HEK293 (cell line): ENCODE measurements around the gene PTPRK.

Experiments used
- CTCF ChIA-PET: fragments of 350-600 bp; formaldehyde crosslinking; extraction: SDS; loops from one replicate; lab custom pipeline; 2021; ENCODE audit warnings: antibody characterized with exemption; lab: Yijun Ruan, JAX
- POLR2A ChIA-PET: fragments of 300-600 bp; formaldehyde crosslinking; extraction: SDS; loops from one replicate; lab custom pipeline; 2020; ENCODE audit warnings: antibody characterized with exemption, inconsistent platforms; lab: Yijun Ruan, JAX
- H3K27ac ChIP-seq: fragments of 200-500 bp; sonication (Bioruptor generic); 2 replicates; pipeline ENCODE4 v1.5.1; 2014; ENCODE audit warnings: low read depth, low read length, control low read depth, inconsistent platforms; ENCODE audit errors: extremely low read depth
- H3K36me3 ChIP-seq, 2 experiments: fragments of 200-500 bp in 1 of 2; sonication (Bioruptor generic) in 1 of 2; 1 replicate in 1 of 2; 2 replicates in 1 of 2; pipeline ENCODE4 v1.5.1; 2014 to 2017; ENCODE audit warnings: inconsistent platforms in 2 of 2, low read length in 2 of 2; ENCODE audit not compliant: control insufficient read depth in 2 of 2, insufficient read depth in 1 of 2
- H3K4me1 ChIP-seq: fragments of 200-500 bp; sonication (Bioruptor generic); 2 replicates; pipeline ENCODE4 v1.5.1; 2014; ENCODE audit warnings: mild to moderate bottlenecking, low read length, inconsistent platforms; ENCODE audit not compliant: control insufficient read depth, insufficient read depth
- H3K4me3 ChIP-seq: 2 replicates; pipeline ENCODE4 v1.5.1; 2011; ENCODE audit warnings: low read depth, mild to moderate bottlenecking, control low read depth, low read length, moderate library complexity
- H3K9me3 ChIP-seq: fragments of 200-500 bp; sonication (Bioruptor generic); 2 replicates; pipeline ENCODE4 v1.5.1; 2014; ENCODE audit warnings: low read depth, low read length, inconsistent platforms; ENCODE audit not compliant: control insufficient read depth, insufficient read depth
- SCRT2 ChIP-seq: fragments of 450-650 bp; formaldehyde crosslinking; IDR thresholded peaks from 2 replicates; pipeline ENCODE4 v1.5.1; 2016; ENCODE audit warnings: missing biosample characterization, missing genetic modification characterization
- WT1 ChIP-seq: fragments of 450-650 bp; formaldehyde crosslinking; IDR thresholded peaks from 2 replicates; pipeline ENCODE4 v1.5.1; 2016; ENCODE audit warnings: missing biosample characterization, missing genetic modification characterization
- ZBTB48 ChIP-seq: fragments of 450-650 bp; formaldehyde crosslinking; IDR thresholded peaks from 2 replicates; pipeline ENCODE4 v1.5.1; 2016; ENCODE audit warnings: missing biosample characterization, missing genetic modification characterization
- ZNF473 ChIP-seq: fragments of 450-650 bp; formaldehyde crosslinking; IDR thresholded peaks from 2 replicates; pipeline ENCODE4 v1.5.1; 2017; ENCODE audit warnings: missing biosample characterization, missing genetic modification characterization
- ZNF747 ChIP-seq: fragments of 450-650 bp; formaldehyde crosslinking; IDR thresholded peaks from 2 replicates; pipeline ENCODE4 v1.5.1; 2016; ENCODE audit warnings: missing biosample characterization, missing genetic modification characterization
- ZNF792 ChIP-seq: fragments of 450-650 bp; formaldehyde crosslinking; IDR thresholded peaks from 2 replicates; pipeline ENCODE4 v1.5.1; 2016; ENCODE audit warnings: missing biosample characterization, missing genetic modification characterization
- TF ChIP-seq, protein P1 (sequence below): fragments of 450-650 bp; formaldehyde crosslinking; IDR thresholded peaks from 2 replicates; pipeline ENCODE4 v1.5.1; 2017; ENCODE audit warnings: missing biosample characterization, mild to moderate bottlenecking, missing genetic modification characterization, moderate library complexity
- TF ChIP-seq, protein P2 (sequence below): fragments of 450-650 bp; formaldehyde crosslinking; IDR thresholded peaks from 2 replicates; pipeline ENCODE4 v1.5.1; 2017; ENCODE audit warnings: missing biosample characterization, missing genetic modification characterization
- TF ChIP-seq, protein P3 (sequence below): fragments of 450-650 bp; formaldehyde crosslinking; optimal IDR thresholded peaks from 2 replicates; pipeline ENCODE3; 2016; ENCODE audit warnings: missing biosample characterization, mild to moderate bottlenecking, missing genetic modification characterization
- TF ChIP-seq, protein P4 (sequence below): fragments of 450-650 bp; formaldehyde crosslinking; IDR thresholded peaks from 2 replicates; pipeline ENCODE4 v1.5.1; 2016; ENCODE audit warnings: missing biosample characterization, missing genetic modification characterization
- TF ChIP-seq, protein P5 (sequence below): fragments of 450-650 bp; formaldehyde crosslinking; IDR thresholded peaks from 2 replicates; pipeline ENCODE4 v1.5.1; 2016; ENCODE audit warnings: missing biosample characterization, missing genetic modification characterization
- TF ChIP-seq, protein P6 (sequence below): fragments of 450-650 bp; IDR thresholded peaks from 2 replicates; pipeline ENCODE4 v1.5.1; 2018; ENCODE audit warnings: missing biosample characterization, mild to moderate bottlenecking, missing genetic modification characterization

PTPRK gene

DNA sequence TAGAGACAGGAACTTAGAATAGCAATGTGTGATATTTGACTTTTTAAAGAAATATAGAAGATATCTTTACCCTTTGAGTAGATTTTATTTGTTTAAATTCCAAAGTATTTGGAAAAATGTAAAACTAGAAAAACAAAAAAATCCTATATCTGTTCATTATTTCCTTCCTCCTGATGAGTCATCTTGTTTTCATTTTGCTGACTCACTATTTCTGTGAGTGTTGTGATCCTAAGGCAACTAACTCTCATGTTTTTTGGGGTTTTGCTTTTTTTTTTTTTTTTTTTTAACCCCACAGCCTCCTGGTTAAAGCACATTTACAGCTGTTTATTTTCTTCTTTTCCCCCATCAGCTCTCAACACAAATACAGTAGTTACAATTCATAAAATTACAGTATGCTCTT is 581.7 kb downstream of the PTPRK start (continued):
- TF ChIP-seq, protein P1, sequence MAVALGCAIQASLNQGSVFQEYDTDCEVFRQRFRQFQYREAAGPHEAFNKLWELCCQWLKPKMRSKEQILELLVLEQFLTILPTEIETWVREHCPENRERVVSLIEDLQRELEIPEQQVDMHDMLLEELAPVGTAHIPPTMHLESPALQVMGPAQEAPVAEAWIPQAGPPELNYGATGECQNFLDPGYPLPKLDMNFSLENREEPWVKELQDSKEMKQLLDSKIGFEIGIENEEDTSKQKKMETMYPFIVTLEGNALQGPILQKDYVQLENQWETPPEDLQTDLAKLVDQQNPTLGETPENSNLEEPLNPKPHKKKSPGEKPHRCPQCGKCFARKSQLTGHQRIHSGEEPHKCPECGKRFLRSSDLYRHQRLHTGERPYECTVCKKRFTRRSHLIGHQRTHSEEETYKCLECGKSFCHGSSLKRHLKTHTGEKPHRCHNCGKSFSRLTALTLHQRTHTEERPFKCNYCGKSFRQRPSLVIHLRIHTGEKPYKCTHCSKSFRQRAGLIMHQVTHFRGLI (tag by site-specific recombination) = no peak

DNA sequence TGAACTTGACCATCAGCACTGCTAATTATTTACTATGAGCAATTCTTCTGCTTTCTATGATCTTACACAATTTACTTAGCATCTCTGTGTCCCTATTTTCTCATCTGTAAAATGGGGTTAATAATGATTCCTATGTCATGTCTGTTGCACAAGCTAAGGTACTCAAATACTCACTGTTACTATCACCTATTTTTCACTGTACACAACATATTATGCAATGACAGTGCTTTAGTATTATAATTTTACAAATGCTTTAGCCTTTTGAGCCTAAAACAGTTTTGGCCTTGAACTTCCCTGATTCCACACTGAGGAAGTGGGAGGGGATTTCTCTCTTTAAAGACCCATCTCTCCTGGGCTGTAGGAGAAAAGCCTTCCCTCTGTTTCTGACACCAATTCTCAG is 582.7 kb downstream of the PTPRK start:
- H3K9me3 ChIP-seq = no peaks in the 10 kb centered on the region
- ChIA-PET POLR2A (no interaction called here), CTCF (interaction anchor here (0.7 kb wide), 1 partner anchor 144 kb away, joined by 3 read pairs; no protein-coding TSS in a partner anchor)
- H3K4me1 ChIP-seq = no peaks in the 10 kb centered on the region
- TF ChIP-seq, protein P2, sequence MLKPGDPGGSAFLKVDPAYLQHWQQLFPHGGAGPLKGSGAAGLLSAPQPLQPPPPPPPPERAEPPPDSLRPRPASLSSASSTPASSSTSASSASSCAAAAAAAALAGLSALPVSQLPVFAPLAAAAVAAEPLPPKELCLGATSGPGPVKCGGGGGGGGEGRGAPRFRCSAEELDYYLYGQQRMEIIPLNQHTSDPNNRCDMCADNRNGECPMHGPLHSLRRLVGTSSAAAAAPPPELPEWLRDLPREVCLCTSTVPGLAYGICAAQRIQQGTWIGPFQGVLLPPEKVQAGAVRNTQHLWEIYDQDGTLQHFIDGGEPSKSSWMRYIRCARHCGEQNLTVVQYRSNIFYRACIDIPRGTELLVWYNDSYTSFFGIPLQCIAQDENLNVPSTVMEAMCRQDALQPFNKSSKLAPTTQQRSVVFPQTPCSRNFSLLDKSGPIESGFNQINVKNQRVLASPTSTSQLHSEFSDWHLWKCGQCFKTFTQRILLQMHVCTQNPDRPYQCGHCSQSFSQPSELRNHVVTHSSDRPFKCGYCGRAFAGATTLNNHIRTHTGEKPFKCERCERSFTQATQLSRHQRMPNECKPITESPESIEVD (tag by site-specific recombination) = no peak
- TF ChIP-seq ZNF747 (tag by site-specific recombination) = no peak
- H3K27ac ChIP-seq = no peak overlapping the region
- no peaks in the 10 kb centered on the region for H3K36me3 ChIP-seq
- H3K4me3 ChIP-seq = no peak overlapping the region

DNA sequence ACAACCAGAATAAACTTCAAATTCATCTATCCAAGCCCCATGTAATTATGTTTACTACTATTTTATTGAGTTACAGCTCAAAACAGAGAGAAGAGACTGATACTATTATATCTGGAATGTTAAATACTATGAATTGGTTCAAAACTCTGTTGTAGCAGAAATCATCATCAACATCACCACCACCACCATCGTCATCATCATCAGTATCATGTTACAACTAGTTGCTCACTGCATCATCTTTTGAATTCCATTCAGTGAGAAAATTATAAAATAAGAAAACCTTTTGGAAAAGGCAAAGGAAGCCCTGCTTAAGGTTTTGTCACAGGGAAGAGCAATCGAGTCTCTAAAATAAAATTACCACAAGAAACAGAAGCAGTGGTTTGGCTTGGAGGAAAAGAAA is 583.3 kb downstream of the PTPRK start:
- H3K36me3 ChIP-seq = no peaks in the 10 kb centered on the region
- CTCF ChIA-PET = interaction anchor here (0.8 kb wide), 1 partner anchor 36 kb away, joined by 3 read pairs; no protein-coding TSS in a partner anchor
- POLR2A ChIA-PET = no interaction called here
- no peak overlapping the region for H3K27ac ChIP-seq
- TF ChIP-seq WT1 (tag by site-specific recombination) = no peak
- no peaks in the 10 kb centered on the region for H3K4me1 ChIP-seq
- no peak overlapping the region for H3K4me3 ChIP-seq
- H3K9me3 ChIP-seq = no peaks in the 10 kb centered on the region

DNA sequence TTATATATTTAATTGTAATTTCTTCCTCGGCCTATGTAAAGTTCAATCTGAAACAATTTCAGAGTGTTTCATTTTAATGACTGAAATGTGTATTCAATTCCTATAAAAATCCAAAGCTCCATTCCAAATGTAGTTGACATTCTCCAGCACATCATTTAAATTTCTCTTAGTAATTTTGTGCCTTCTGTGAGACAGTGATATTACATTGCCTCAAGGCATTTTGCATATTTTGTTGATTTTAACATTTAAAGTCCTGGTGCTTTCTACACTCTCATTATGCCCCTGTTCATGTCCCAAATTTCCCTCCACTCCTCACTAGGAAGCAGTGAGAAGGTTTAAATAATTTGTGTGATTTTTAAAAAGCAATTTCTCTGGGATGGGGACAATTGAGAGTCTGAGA is 585.4 kb downstream of the PTPRK start:
- ChIA-PET POLR2A (no interaction called here), CTCF (interaction anchor here (0.5 kb wide), 1 partner anchor 13 kb away, joined by 3 read pairs; no protein-coding TSS in a partner anchor)
- H3K4me1 ChIP-seq = no peaks in the 10 kb centered on the region
- H3K36me3 ChIP-seq = no peaks in the 10 kb centered on the region
- TF ChIP-seq, protein P3, sequence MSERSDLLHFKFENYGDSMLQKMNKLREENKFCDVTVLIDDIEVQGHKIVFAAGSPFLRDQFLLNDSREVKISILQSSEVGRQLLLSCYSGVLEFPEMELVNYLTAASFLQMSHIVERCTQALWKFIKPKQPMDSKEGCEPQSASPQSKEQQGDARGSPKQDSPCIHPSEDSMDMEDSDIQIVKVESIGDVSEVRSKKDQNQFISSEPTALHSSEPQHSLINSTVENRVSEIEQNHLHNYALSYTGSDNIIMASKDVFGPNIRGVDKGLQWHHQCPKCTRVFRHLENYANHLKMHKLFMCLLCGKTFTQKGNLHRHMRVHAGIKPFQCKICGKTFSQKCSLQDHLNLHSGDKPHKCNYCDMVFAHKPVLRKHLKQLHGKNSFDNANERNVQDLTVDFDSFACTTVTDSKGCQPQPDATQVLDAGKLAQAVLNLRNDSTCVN (tag by site-specific recombination) = no peak
- TF ChIP-seq, protein P4, sequence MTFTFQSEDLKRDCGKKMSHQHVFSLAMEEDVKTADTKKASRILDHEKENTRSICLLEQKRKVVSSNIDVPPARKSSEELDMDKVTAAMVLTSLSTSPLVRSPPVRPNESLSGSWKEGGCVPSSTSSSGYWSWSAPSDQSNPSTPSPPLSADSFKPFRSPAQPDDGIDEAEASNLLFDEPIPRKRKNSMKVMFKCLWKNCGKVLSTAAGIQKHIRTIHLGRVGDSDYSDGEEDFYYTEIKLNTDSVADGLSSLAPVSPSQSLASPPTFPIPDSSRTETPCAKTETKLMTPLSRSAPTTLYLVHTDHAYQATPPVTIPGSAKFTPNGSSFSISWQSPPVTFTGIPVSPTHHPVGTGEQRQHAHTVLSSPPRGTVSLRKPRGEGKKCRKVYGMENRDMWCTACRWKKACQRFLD (tag by site-specific recombination) = no peak
- H3K4me3 ChIP-seq = no peak overlapping the region
- no peaks in the 10 kb centered on the region for H3K9me3 ChIP-seq
- H3K27ac ChIP-seq = no peak overlapping the region

DNA sequence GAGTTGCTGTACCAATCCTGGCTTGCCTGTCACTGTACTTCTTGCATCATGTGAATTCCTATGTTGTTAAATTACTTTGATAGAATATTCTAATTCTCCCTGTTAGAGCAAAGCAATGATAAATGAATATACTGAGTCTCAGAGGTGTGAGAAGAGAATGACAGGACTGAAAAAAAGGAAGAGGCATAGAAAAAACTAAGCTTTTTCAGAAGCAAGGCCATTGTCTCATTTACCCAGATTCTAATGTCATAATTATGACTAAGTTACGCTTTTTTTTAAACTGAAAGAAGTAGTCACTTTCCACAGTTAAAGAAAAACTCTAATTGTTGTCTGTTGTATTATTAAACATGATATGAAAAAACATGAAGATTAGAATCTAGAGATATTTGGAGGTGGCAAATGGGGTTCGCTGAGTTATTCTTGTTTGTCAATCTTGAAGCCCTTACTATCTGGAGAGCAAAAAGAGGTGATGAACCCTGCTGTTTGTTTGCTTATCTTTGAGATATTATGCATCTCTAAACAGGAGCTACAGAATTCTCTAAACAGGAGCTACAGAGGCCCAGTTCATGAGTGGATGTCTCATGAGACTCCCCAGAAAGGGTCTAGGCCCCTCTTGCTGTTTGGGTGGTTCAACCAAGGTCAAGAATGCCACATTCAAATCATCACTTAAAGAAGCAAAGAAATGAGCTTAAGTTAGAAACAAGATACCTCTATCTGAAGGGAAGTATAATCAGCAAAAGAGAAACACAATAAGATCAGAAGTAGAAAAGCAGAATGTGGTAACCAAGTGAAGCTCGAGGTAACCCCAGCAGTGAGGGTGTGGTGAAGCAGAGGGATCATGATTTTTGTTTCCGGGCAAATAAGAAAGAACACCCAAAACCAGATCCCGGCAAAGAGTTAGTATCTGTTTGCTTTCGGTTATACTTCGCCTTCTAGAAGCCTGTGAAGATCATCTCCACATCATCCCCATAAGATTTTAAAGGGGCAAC is 586.3 kb downstream of the PTPRK start:
- Histone ChIP-seq H3K36me3 (no peaks in the 10 kb centered on the region), H3K4me3 (no peak overlapping the region), H3K27ac (no peak overlapping the region), H3K4me1 (no peaks in the 10 kb centered on the region), H3K9me3 (no peaks in the 10 kb centered on the region)
- CTCF ChIA-PET = interaction anchor here (0.6 to 0.8 kb wide), 2 partner anchors 25 to 792 kb away, joined by 3 read pairs; no protein-coding TSS in a partner anchor
- POLR2A ChIA-PET = no interaction called here
- TF ChIP-seq SCRT2 (no peak), ZNF473 (tag by site-specific recombination) (no peak), ZBTB48 (no peak), ZNF792 (no peak)
- TF ChIP-seq, protein P5, sequence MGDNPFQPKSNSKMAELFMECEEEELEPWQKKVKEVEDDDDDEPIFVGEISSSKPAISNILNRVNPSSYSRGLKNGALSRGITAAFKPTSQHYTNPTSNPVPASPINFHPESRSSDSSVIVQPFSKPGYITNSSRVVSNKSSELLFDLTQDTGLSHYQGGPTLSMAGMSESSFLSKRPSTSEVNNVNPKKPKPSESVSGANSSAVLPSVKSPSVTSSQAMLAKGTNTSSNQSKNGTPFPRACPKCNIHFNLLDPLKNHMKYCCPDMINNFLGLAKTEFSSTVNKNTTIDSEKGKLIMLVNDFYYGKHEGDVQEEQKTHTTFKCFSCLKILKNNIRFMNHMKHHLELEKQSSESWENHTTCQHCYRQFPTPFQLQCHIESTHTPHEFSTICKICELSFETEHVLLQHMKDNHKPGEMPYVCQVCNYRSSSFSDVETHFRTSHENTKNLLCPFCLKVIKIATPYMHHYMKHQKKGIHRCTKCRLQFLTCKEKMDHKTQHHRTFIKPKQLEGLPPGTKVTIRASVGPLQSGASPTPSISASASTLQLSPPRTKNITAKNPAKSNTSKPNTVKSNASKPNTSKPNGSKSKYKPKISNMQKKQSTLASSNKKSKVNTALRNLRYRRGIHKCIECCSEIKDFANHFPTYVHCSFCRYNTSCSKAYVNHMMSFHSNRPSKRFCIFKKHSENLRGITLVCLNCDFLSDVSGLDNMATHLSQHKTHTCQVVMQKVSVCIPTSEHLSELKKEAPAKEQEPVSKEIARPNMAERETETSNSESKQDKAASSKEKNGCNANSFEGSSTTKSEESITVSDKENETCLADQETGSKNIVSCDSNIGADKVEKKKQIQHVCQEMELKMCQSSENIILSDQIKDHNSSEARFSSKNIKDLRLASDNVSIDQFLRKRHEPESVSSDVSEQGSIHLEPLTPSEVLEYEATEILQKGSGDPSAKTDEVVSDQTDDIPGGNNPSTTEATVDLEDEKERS (tag by site-specific recombination) = no peak
- TF ChIP-seq, protein P6, sequence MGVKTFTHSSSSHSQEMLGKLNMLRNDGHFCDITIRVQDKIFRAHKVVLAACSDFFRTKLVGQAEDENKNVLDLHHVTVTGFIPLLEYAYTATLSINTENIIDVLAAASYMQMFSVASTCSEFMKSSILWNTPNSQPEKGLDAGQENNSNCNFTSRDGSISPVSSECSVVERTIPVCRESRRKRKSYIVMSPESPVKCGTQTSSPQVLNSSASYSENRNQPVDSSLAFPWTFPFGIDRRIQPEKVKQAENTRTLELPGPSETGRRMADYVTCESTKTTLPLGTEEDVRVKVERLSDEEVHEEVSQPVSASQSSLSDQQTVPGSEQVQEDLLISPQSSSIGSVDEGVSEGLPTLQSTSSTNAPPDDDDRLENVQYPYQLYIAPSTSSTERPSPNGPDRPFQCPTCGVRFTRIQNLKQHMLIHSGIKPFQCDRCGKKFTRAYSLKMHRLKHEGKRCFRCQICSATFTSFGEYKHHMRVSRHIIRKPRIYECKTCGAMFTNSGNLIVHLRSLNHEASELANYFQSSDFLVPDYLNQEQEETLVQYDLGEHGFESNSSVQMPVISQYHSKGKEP (tag by site-specific recombination) = no peak
